CD4-positive, alpha-beta T cell treated with Interleukin-17A for 1 hour (primary cell): ENCODE results near the gene NPAS4.
A peak's percentile ranks its signal among the peaks of the same experiment; 100 is the strongest.
"Not testable (repeated sequence)": the region's sequence is repeated elsewhere in the genome, so short reads cannot be mapped to it uniquely, and the experiment has no call there.

ENCODE experiments used
- DNase-seq: peaks from one replicate; pipeline ENCODE4 v3.0.0-alpha.2; 2020

Gene NPAS4

GRCh38 chr11:66457826-66458225, 37.0 kb downstream of the NPAS4 start:
- DNase-seq, result no peak

GRCh38 chr11:66459138-66459778, 38.4 kb downstream of the NPAS4 start:
- no peak for DNase-seq

- no peak for DNase-seq
These were observed 41.2 kb downstream of the NPAS4 start for GRCh38 chr11:66462010-66462409.

GRCh38 chr11:66462911-66463310, 42.1 kb downstream of the NPAS4 start:
- DNase-seq, result no peak

- DNase-seq, result not testable (repeated sequence)
These were observed 43.3 kb downstream of the NPAS4 start for GRCh38 chr11:66464116-66464515.

GRCh38 chr11:66464916-66465315, 44.1 kb downstream of the NPAS4 start:
- DNase-seq, result no peak

GRCh38 chr11:66465373-66466224, 44.8 kb downstream of the NPAS4 start:
- DNase-seq, result no peak

GRCh38 chr11:66466225-66467033, 45.6 kb downstream of the NPAS4 start, which contains the start of gene PELI3:
Gene PELI3, plus strand, starts transcription at chr11:66466905. Its CDS starts 1,224 bp downstream, at chr11:66468129.
- DNase-seq, result peak; percentile 97

GRCh38 chr11:66467034-66467659, 46.3 kb downstream of the NPAS4 start:
- DNase-seq, result no peak

GRCh38 chr11:66467756-66468155, 46.9 kb downstream of the NPAS4 start:
- DNase-seq, result peak; percentile 44

GRCh38 chr11:66468691-66469090, 47.9 kb downstream of the NPAS4 start:
- DNase-seq, result no peak

GRCh38 chr11:66469441-66469840, 48.6 kb downstream of the NPAS4 start:
- no peak for DNase-seq

GRCh38 chr11:66470015-66470414, 49.2 kb downstream of the NPAS4 start:
- no peak for DNase-seq

- no peak for DNase-seq
These were observed 50.3 kb downstream of the NPAS4 start for GRCh38 chr11:66471142-66471541.

- DNase-seq, result no peak
These were observed 51.2 kb downstream of the NPAS4 start for GRCh38 chr11:66472054-66472453.

- DNase-seq, result no peak
These were observed 52.3 kb downstream of the NPAS4 start for GRCh38 chr11:66473167-66473566.

GRCh38 chr11:66473608-66474515, 53.0 kb downstream of the NPAS4 start:
- no peak for DNase-seq

- no peak for DNase-seq
These were observed 54.7 kb downstream of the NPAS4 start for GRCh38 chr11:66475349-66476172.
